ENCODE results near the gene CHSY3. TPM values are rescaled to one million over a fixed set of nuclear protein-coding genes. Genes with fewer than 3 reads are reported as not detected.

The CHSY3 gene
- total RNA-seq, 5 donors from 2014 or later (not counting 1 experiment from before 2014, with no cell fraction given): not detected

- Histone ChIP-seq H3K4me1 (ENCODE audit: control insufficient read depth in 1 of 2, extremely low read depth in 1 of 2, insufficient read depth in 2 of 2, low read length in 2 of 2) (no peaks in the 10 kb centered on the region), H3K36me3 (ENCODE audit: control insufficient read depth in 2 of 2, extremely low read depth in 1 of 2, insufficient read depth in 1 of 2, low read length in 1 of 2) (no peaks in the 10 kb centered on the region), H3K27ac (ENCODE audit: low read length) (no peak overlapping the region), H3K4me3 (ENCODE audit: control insufficient read depth in 1 of 2, extremely low read depth in 1 of 2, low read length in 1 of 2) (no peak overlapping the region), H3K27me3 (replicated peaks in 1 of 2; ENCODE audit: control insufficient read depth in 2 of 2, extremely low read depth in 1 of 2, insufficient read depth in 2 of 2, low read length in 1 of 2) (no peaks in the 10 kb centered on the region), H3K9me3 (no peaks in the 10 kb centered on the region)
- no peak overlapping the region for H3K4me3 Mint-ChIP-seq
- DNase-seq (no peak), ATAC-seq (replicated peaks in 1 of 4) (no peak)
- H3K27me3 Mint-ChIP-seq: peaks cover 7 to 14% of the 10 kb centered on the region in 2 donors
- H3K36me3 Mint-ChIP-seq: no peaks in the 10 kb centered on the region
- ChIA-PET CTCF (no interaction called here), POLR2A (no interaction called here)
- no peak overlapping the region for H3K27ac Mint-ChIP-seq
- WGBS (ENCODE audit: insufficient coverage): no CpG with 5 or more reads among the region's 2 CpGs
- no peaks in the 10 kb centered on the region for H3K4me1 Mint-ChIP-seq
- no peaks in the 10 kb centered on the region for H3K9me3 Mint-ChIP-seq
These were observed 172.7 kb downstream of the CHSY3 start for GRCh38 chr5:130077007-130077406.

- no peak for ATAC-seq (replicated peaks in 1 of 4)
- Mint-ChIP-seq H3K36me3 (no peaks in the 10 kb centered on the region), H3K27ac (no peak overlapping the region), H3K4me1 (no peaks in the 10 kb centered on the region), H3K9me3 (no peaks in the 10 kb centered on the region), H3K4me3 (no peak overlapping the region), H3K27me3 (peaks cover 7 to 14% of the 10 kb centered on the region in 2 donors)
- Histone ChIP-seq H3K9me3 (no peaks in the 10 kb centered on the region), H3K4me1 (ENCODE audit: control insufficient read depth in 1 of 2, extremely low read depth in 1 of 2, insufficient read depth in 2 of 2, low read length in 2 of 2) (no peaks in the 10 kb centered on the region), H3K4me3 (ENCODE audit: control insufficient read depth in 1 of 2, extremely low read depth in 1 of 2, low read length in 1 of 2) (no peak overlapping the region), H3K27ac (ENCODE audit: low read length) (no peak overlapping the region), H3K27me3 (replicated peaks in 1 of 2; ENCODE audit: control insufficient read depth in 2 of 2, extremely low read depth in 1 of 2, insufficient read depth in 2 of 2, low read length in 1 of 2) (no peaks in the 10 kb centered on the region), H3K36me3 (ENCODE audit: control insufficient read depth in 2 of 2, extremely low read depth in 1 of 2, insufficient read depth in 1 of 2, low read length in 1 of 2) (no peaks in the 10 kb centered on the region)
- no CpG with 5 or more reads among the region's 3 CpGs for WGBS (ENCODE audit: insufficient coverage)
- CTCF ChIA-PET: no interaction called here
- POLR2A ChIA-PET: no interaction called here
- no peak for DNase-seq
These were observed 174.4 kb downstream of the CHSY3 start for GRCh38 chr5:130078661-130079060.

- ATAC-seq (replicated peaks in 1 of 4) (no peak), DNase-seq (no peak)
- Mint-ChIP-seq H3K4me3 (no peak overlapping the region), H3K36me3 (no peaks in the 10 kb centered on the region), H3K27me3 (peaks cover under 1 to 2% of the 10 kb centered on the region in 2 donors), H3K9me3 (peaks cover 3 to 8% (median 5%) of the 10 kb centered on the region in 3 donors), H3K4me1 (no peaks in the 10 kb centered on the region), H3K27ac (no peak overlapping the region)
- no peaks in the 10 kb centered on the region for H3K27me3 ChIP-seq (replicated peaks in 1 of 2; ENCODE audit: control insufficient read depth in 2 of 2, extremely low read depth in 1 of 2, insufficient read depth in 2 of 2, low read length in 1 of 2)
- H3K36me3 ChIP-seq (ENCODE audit: control insufficient read depth in 2 of 2, extremely low read depth in 1 of 2, insufficient read depth in 1 of 2, low read length in 1 of 2): no peaks in the 10 kb centered on the region
- ChIA-PET POLR2A (no interaction called here), CTCF (no interaction called here)
- H3K9me3 ChIP-seq: no peaks in the 10 kb centered on the region
- no peaks in the 10 kb centered on the region for H3K4me1 ChIP-seq (ENCODE audit: control insufficient read depth in 1 of 2, extremely low read depth in 1 of 2, insufficient read depth in 2 of 2, low read length in 2 of 2)
- 50% methylated on average over 1 of the region's 8 CpGs for WGBS (ENCODE audit: insufficient coverage)
- H3K4me3 ChIP-seq (ENCODE audit: control insufficient read depth in 1 of 2, extremely low read depth in 1 of 2, low read length in 1 of 2): no peak overlapping the region
- H3K27ac ChIP-seq (ENCODE audit: low read length): no peak overlapping the region
These were observed 186.5 kb downstream of the CHSY3 start for GRCh38 chr5:130090569-130091270.

GRCh38 chr5:130092991-130093390 lies 188.7 kb downstream of the CHSY3 start:
- H3K4me3 Mint-ChIP-seq: no peak overlapping the region
- Histone ChIP-seq H3K27ac (ENCODE audit: low read length) (no peak overlapping the region), H3K9me3 (no peaks in the 10 kb centered on the region), H3K4me1 (ENCODE audit: control insufficient read depth in 1 of 2, extremely low read depth in 1 of 2, insufficient read depth in 2 of 2, low read length in 2 of 2) (no peaks in the 10 kb centered on the region), H3K27me3 (replicated peaks in 1 of 2; ENCODE audit: control insufficient read depth in 2 of 2, extremely low read depth in 1 of 2, insufficient read depth in 2 of 2, low read length in 1 of 2) (no peaks in the 10 kb centered on the region), H3K4me3 (ENCODE audit: control insufficient read depth in 1 of 2, extremely low read depth in 1 of 2, low read length in 1 of 2) (no peak overlapping the region), H3K36me3 (ENCODE audit: control insufficient read depth in 2 of 2, extremely low read depth in 1 of 2, insufficient read depth in 1 of 2, low read length in 1 of 2) (no peaks in the 10 kb centered on the region)
- H3K27me3 Mint-ChIP-seq: peaks cover 0 to 2% of the 10 kb centered on the region in 2 donors
- no peak for DNase-seq
- H3K9me3 Mint-ChIP-seq: peaks cover 3 to 8% (median 5%) of the 10 kb centered on the region in 3 donors
- no peaks in the 10 kb centered on the region for H3K4me1 Mint-ChIP-seq
- H3K36me3 Mint-ChIP-seq: no peaks in the 10 kb centered on the region
- CTCF ChIA-PET: no interaction called here
- no peak overlapping the region for H3K27ac Mint-ChIP-seq
- POLR2A ChIA-PET: no interaction called here
- ATAC-seq (replicated peaks in 1 of 4): no peak

GRCh38 chr5:130096483-130096882 lies 192.2 kb downstream of the CHSY3 start:
- Mint-ChIP-seq H3K9me3 (peaks cover 3 to 8% (median 5%) of the 10 kb centered on the region in 3 donors), H3K4me1 (no peaks in the 10 kb centered on the region), H3K4me3 (no peak overlapping the region), H3K27ac (no peak overlapping the region), H3K36me3 (no peaks in the 10 kb centered on the region), H3K27me3 (peaks cover 2 to 3% of the 10 kb centered on the region in 2 donors)
- Histone ChIP-seq H3K27me3 (replicated peaks in 1 of 2; ENCODE audit: control insufficient read depth in 2 of 2, extremely low read depth in 1 of 2, insufficient read depth in 2 of 2, low read length in 1 of 2) (no peaks in the 10 kb centered on the region), H3K4me1 (ENCODE audit: control insufficient read depth in 1 of 2, extremely low read depth in 1 of 2, insufficient read depth in 2 of 2, low read length in 2 of 2) (no peaks in the 10 kb centered on the region), H3K4me3 (ENCODE audit: control insufficient read depth in 1 of 2, extremely low read depth in 1 of 2, low read length in 1 of 2) (no peak overlapping the region), H3K36me3 (ENCODE audit: control insufficient read depth in 2 of 2, extremely low read depth in 1 of 2, insufficient read depth in 1 of 2, low read length in 1 of 2) (no peaks in the 10 kb centered on the region), H3K27ac (ENCODE audit: low read length) (no peak overlapping the region), H3K9me3 (no peaks in the 10 kb centered on the region)
- DNase-seq: no peak
- POLR2A ChIA-PET: no interaction called here
- no peak for ATAC-seq (replicated peaks in 1 of 4)
- CTCF ChIA-PET: no interaction called here
- no CpG with 5 or more reads among the region's 2 CpGs for WGBS (ENCODE audit: insufficient coverage)

- ChIA-PET CTCF (no interaction called here), POLR2A (no interaction called here)
- Mint-ChIP-seq H3K36me3 (no peaks in the 10 kb centered on the region), H3K4me3 (no peak overlapping the region), H3K27ac (no peak overlapping the region), H3K27me3 (peaks cover 0 to 3% of the 10 kb centered on the region in 2 donors), H3K9me3 (no peaks in the 10 kb centered on the region), H3K4me1 (no peaks in the 10 kb centered on the region)
- ATAC-seq (replicated peaks in 1 of 4) (no peak), DNase-seq (no peak)
- Histone ChIP-seq H3K9me3 (no peaks in the 10 kb centered on the region), H3K27me3 (replicated peaks in 1 of 2; ENCODE audit: control insufficient read depth in 2 of 2, extremely low read depth in 1 of 2, insufficient read depth in 2 of 2, low read length in 1 of 2) (no peaks in the 10 kb centered on the region), H3K4me3 (ENCODE audit: control insufficient read depth in 1 of 2, extremely low read depth in 1 of 2, low read length in 1 of 2) (no peak overlapping the region), H3K36me3 (ENCODE audit: control insufficient read depth in 2 of 2, extremely low read depth in 1 of 2, insufficient read depth in 1 of 2, low read length in 1 of 2) (no peaks in the 10 kb centered on the region), H3K27ac (ENCODE audit: low read length) (no peak overlapping the region), H3K4me1 (ENCODE audit: control insufficient read depth in 1 of 2, extremely low read depth in 1 of 2, insufficient read depth in 2 of 2, low read length in 2 of 2) (no peaks in the 10 kb centered on the region)
- WGBS (ENCODE audit: insufficient coverage): no CpG with 5 or more reads among the region's 2 CpGs
These were observed 194.7 kb downstream of the CHSY3 start for GRCh38 chr5:130099008-130099407.

GRCh38 chr5:130102375-130102774 lies 198.1 kb downstream of the CHSY3 start:
- no peaks in the 10 kb centered on the region for H3K27me3 ChIP-seq (replicated peaks in 1 of 2; ENCODE audit: control insufficient read depth in 2 of 2, extremely low read depth in 1 of 2, insufficient read depth in 2 of 2, low read length in 1 of 2)
- no CpG with 5 or more reads among the region's 3 CpGs for WGBS (ENCODE audit: insufficient coverage)
- no peak overlapping the region for H3K27ac ChIP-seq (ENCODE audit: low read length)
- DNase-seq (no peak), ATAC-seq (replicated peaks in 1 of 4) (no peak)
- no peaks in the 10 kb centered on the region for H3K9me3 ChIP-seq
- no peak overlapping the region for H3K4me3 Mint-ChIP-seq
- no peak overlapping the region for H3K27ac Mint-ChIP-seq
- no peaks in the 10 kb centered on the region for H3K9me3 Mint-ChIP-seq
- H3K36me3 ChIP-seq (ENCODE audit: control insufficient read depth in 2 of 2, extremely low read depth in 1 of 2, insufficient read depth in 1 of 2, low read length in 1 of 2): no peaks in the 10 kb centered on the region
- no peaks in the 10 kb centered on the region for H3K4me1 Mint-ChIP-seq
- no peak overlapping the region for H3K4me3 ChIP-seq (ENCODE audit: control insufficient read depth in 1 of 2, extremely low read depth in 1 of 2, low read length in 1 of 2)
- H3K4me1 ChIP-seq (ENCODE audit: control insufficient read depth in 1 of 2, extremely low read depth in 1 of 2, insufficient read depth in 2 of 2, low read length in 2 of 2): no peaks in the 10 kb centered on the region
- H3K36me3 Mint-ChIP-seq: no peaks in the 10 kb centered on the region
- CTCF ChIA-PET: interaction anchor here in 1 of 2 donors (0.7 kb wide), 1 partner anchor 1404 kb away, joined by 3 read pairs; no protein-coding TSS in a partner anchor
- H3K27me3 Mint-ChIP-seq: peaks cover 0 to 3% of the 10 kb centered on the region in 2 donors
- POLR2A ChIA-PET: no interaction called here
